ENCODE data around the gene HOXB4.

DNA sequence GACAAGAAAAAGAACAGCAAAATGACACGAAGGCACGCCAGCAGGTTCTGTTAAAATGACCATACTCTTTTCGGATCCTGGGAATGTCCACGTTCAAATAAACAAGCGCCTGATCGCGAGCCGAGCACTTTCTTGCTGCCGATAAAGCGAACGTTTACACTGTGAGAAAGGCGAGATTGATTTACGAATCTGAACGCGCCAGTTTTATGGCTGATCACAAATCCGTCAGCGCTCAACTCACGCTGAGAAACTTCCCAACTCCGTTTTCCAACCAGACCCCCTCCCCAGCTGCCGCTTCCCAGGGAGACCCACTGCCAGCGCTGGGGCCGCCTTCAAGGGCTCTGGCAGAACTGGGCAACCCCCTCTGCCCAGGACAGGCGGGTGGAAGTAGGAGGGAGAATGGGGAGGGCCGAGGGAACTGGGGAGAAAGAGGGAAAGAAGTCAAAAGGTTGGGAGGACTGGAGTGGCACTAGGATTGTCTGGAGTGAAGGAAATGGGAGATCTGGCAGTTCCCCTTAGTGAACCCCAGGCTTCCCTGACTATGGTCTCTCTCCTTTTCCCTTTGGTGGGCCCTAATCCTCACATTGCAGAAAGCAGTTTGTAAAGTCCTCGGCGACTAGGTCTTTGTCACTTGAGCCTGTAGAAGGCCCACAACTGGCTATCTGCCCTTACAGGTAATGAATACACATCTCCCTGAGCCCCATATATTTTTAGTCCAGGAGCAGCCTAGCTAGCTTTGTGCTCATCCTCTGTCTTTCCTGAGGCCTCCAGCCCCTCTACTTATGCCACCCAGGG lies 6.9 kb downstream of the HOXB4 start:
- TF ChIP-seq, protein P1, sequence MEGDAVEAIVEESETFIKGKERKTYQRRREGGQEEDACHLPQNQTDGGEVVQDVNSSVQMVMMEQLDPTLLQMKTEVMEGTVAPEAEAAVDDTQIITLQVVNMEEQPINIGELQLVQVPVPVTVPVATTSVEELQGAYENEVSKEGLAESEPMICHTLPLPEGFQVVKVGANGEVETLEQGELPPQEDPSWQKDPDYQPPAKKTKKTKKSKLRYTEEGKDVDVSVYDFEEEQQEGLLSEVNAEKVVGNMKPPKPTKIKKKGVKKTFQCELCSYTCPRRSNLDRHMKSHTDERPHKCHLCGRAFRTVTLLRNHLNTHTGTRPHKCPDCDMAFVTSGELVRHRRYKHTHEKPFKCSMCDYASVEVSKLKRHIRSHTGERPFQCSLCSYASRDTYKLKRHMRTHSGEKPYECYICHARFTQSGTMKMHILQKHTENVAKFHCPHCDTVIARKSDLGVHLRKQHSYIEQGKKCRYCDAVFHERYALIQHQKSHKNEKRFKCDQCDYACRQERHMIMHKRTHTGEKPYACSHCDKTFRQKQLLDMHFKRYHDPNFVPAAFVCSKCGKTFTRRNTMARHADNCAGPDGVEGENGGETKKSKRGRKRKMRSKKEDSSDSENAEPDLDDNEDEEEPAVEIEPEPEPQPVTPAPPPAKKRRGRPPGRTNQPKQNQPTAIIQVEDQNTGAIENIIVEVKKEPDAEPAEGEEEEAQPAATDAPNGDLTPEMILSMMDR (IDR thresholded peaks at IDR 0.05; ENCODE audit: insufficient read depth, low read length, poor library complexity, severe bottlenecking), result no peak
- TF ChIP-seq EZH2phosphoT487 (conservative IDR thresholded peaks at IDR 0.05; ENCODE audit: low read length), result no peak
